IPS-18a (cell line): ENCODE measurements around the gene URI1.

Source experiments
- H3K27ac ChIP-seq: one replicate; pipeline ENCODE4 v1.5.1; 2013; ENCODE audit warnings: low read length
- H3K27me3 ChIP-seq: one replicate; pipeline ENCODE4 v1.6.1; 2013; ENCODE audit warnings: mild to moderate bottlenecking, low read length; ENCODE audit not compliant: control insufficient read depth, insufficient read depth
- H3K36me3 ChIP-seq: one replicate; pipeline ENCODE4 v1.6.1; 2013; ENCODE audit warnings: low read depth, low read length; ENCODE audit not compliant: control insufficient read depth
- H3K4me1 ChIP-seq: one replicate; pipeline ENCODE4 v1.6.1; 2013; ENCODE audit warnings: low read depth, low read length; ENCODE audit not compliant: control insufficient read depth
- H3K4me3 ChIP-seq: one replicate; pipeline ENCODE4 v1.5.1; 2013; ENCODE audit warnings: low read length
- H3K9ac ChIP-seq: one replicate; pipeline ENCODE4 v1.6.1; 2013; ENCODE audit warnings: mild to moderate bottlenecking, low read length, moderate library complexity
- H3K9me3 ChIP-seq: one replicate; pipeline ENCODE4 v1.6.1; 2013; ENCODE audit warnings: low read depth, low read length; ENCODE audit not compliant: control insufficient read depth

The URI1 gene

GRCh38 chr19:30049846-30050667, 108.0 kb downstream of the URI1 start:
- Histone ChIP-seq H3K4me1 (peaks cover 11% of the 10 kb centered on the region), H3K36me3 (no peaks in the 10 kb centered on the region), H3K27ac (no peak overlapping the region), H3K27me3 (no peaks in the 10 kb centered on the region), H3K9ac (no peak overlapping the region), H3K9me3 (no peaks in the 10 kb centered on the region), H3K4me3 (no peak overlapping the region)

GRCh38 chr19:30052122-30053075, 110.4 kb downstream of the URI1 start:
- Histone ChIP-seq H3K4me3 (no peak overlapping the region), H3K27me3 (no peaks in the 10 kb centered on the region)

GRCh38 chr19:30053558-30053957, 111.5 kb downstream of the URI1 start:
- no peaks in the 10 kb centered on the region for H3K36me3 ChIP-seq
- no peaks in the 10 kb centered on the region for H3K4me1 ChIP-seq
- H3K4me3 ChIP-seq, result no peak overlapping the region
- H3K9ac ChIP-seq, result no peak overlapping the region
- H3K27me3 ChIP-seq, result no peaks in the 10 kb centered on the region
- no peaks in the 10 kb centered on the region for H3K9me3 ChIP-seq
- H3K27ac ChIP-seq, result no peak overlapping the region

More at GRCh38 chr19:30052122-30053075, 110.4 kb downstream of the URI1 start:
- Histone ChIP-seq H3K27ac (no peak overlapping the region), H3K36me3 (no peaks in the 10 kb centered on the region), H3K9me3 (no peaks in the 10 kb centered on the region), H3K9ac (no peak overlapping the region), H3K4me1 (no peaks in the 10 kb centered on the region)

- no peak overlapping the region for H3K27ac ChIP-seq
- no peaks in the 10 kb centered on the region for H3K36me3 ChIP-seq
- no peak overlapping the region for H3K9ac ChIP-seq
- H3K4me1 ChIP-seq, result no peaks in the 10 kb centered on the region
- no peak overlapping the region for H3K4me3 ChIP-seq
- H3K27me3 ChIP-seq, result no peaks in the 10 kb centered on the region
- H3K9me3 ChIP-seq, result no peaks in the 10 kb centered on the region
Measured at GRCh38 chr19:30054210-30054609, 112.2 kb downstream of the URI1 start.

- Histone ChIP-seq H3K27me3 (no peaks in the 10 kb centered on the region), H3K9ac (no peak overlapping the region), H3K27ac (no peak overlapping the region), H3K4me3 (no peak overlapping the region), H3K9me3 (no peaks in the 10 kb centered on the region), H3K4me1 (no peaks in the 10 kb centered on the region), H3K36me3 (no peaks in the 10 kb centered on the region)
Measured at GRCh38 chr19:30056580-30056979, 114.5 kb downstream of the URI1 start.

GRCh38 chr19:30059741-30060457, 117.9 kb downstream of the URI1 start:
- no peaks in the 10 kb centered on the region for H3K9me3 ChIP-seq

GRCh38 chr19:30060531-30061222, 118.6 kb downstream of the URI1 start:
- no peaks in the 10 kb centered on the region for H3K9me3 ChIP-seq
- H3K9ac ChIP-seq, result no peak overlapping the region
- H3K27ac ChIP-seq, result no peak overlapping the region
- no peaks in the 10 kb centered on the region for H3K36me3 ChIP-seq
- H3K4me1 ChIP-seq, result no peaks in the 10 kb centered on the region
- no peak overlapping the region for H3K4me3 ChIP-seq
- no peaks in the 10 kb centered on the region for H3K27me3 ChIP-seq

More at GRCh38 chr19:30059741-30060457, 117.9 kb downstream of the URI1 start:
- Histone ChIP-seq H3K4me1 (no peaks in the 10 kb centered on the region), H3K9ac (no peak overlapping the region), H3K27ac (no peak overlapping the region), H3K4me3 (no peak overlapping the region), H3K27me3 (no peaks in the 10 kb centered on the region), H3K36me3 (no peaks in the 10 kb centered on the region)

- no peaks in the 10 kb centered on the region for H3K36me3 ChIP-seq
- no peak overlapping the region for H3K9ac ChIP-seq
- H3K27me3 ChIP-seq, result no peaks in the 10 kb centered on the region
- H3K4me3 ChIP-seq, result no peak overlapping the region
- H3K27ac ChIP-seq, result no peak overlapping the region
- no peaks in the 10 kb centered on the region for H3K9me3 ChIP-seq
- H3K4me1 ChIP-seq, result no peaks in the 10 kb centered on the region
Measured at GRCh38 chr19:30061223-30062064, 119.4 kb downstream of the URI1 start.

- H3K27ac ChIP-seq, result no peak overlapping the region
- H3K36me3 ChIP-seq, result no peaks in the 10 kb centered on the region
- H3K9me3 ChIP-seq, result no peaks in the 10 kb centered on the region
- H3K27me3 ChIP-seq, result no peaks in the 10 kb centered on the region
- no peak overlapping the region for H3K9ac ChIP-seq
- H3K4me1 ChIP-seq, result no peaks in the 10 kb centered on the region
- no peak overlapping the region for H3K4me3 ChIP-seq
Measured at GRCh38 chr19:30062065-30062906, 120.2 kb downstream of the URI1 start.
